H1 (cell line): ENCODE results near the gene SNAP25. TPM values are rescaled to one million over a fixed set of nuclear protein-coding genes. Genes with fewer than 3 reads are reported as not detected.

Source experiments
- CHD1 ChIP-seq: IDR thresholded peaks from 2 replicates; pipeline ENCODE4 v1.6.1; 2012; ENCODE audit warnings: low read depth, low read length, improper control_type of control experiment
- HDAC2 ChIP-seq, 2 experiments: fragments of 300-600 bp in 1 of 2; sonication (generic) in 1 of 2; IDR thresholded peaks; 2 replicates each; pipeline ENCODE4 v1.6.1; 2011 to 2012; ENCODE audit warnings: low read depth in 2 of 2, low read length in 2 of 2, mild to moderate bottlenecking in 2 of 2, moderate library complexity in 2 of 2, borderline replicate concordance in 1 of 2, inconsistent platforms in 1 of 2
- NANOG ChIP-seq: IDR thresholded peaks from 2 replicates; pipeline ENCODE4 v1.6.1; 2011; ENCODE audit warnings: low read length, low read depth, mild to moderate bottlenecking, inconsistent platforms; ENCODE audit not compliant: insufficient read depth, poor library complexity, severe bottlenecking
- PHF8 ChIP-seq: fragments of 200-600 bp; sonication (generic); conservative IDR thresholded peaks from 2 replicates; pipeline ENCODE4 v1.7.1; 2012; ENCODE audit warnings: low read depth, mild to moderate bottlenecking, inconsistent platforms, low read length, moderate library complexity
- RNF2 ChIP-seq: fragments of 200-900, 300-1000 bp; sonication (generic); IDR thresholded peaks from 2 replicates; pipeline ENCODE4 v1.7.1; 2016; ENCODE audit warnings: borderline replicate concordance, low read depth, mild to moderate bottlenecking, antibody characterized with exemption, low read length; ENCODE audit not compliant: poor library complexity, severe bottlenecking; ENCODE audit errors: missing control alignments
- polyA plus RNA-seq, 7 experiments: library from polyadenylated mRNA; depleted of rRNA in 3 of 7; stranded (reverse) in 5 of 7; unstranded in 2 of 7; fragments of >200 nt in 5 of 7; fragments of 200-250 nt in 2 of 7; gene quantifications; 1 replicate in 5 of 7; 2 replicates in 1 of 7; 4 replicates in 1 of 7; pipeline versions ENCODE4 v1.2.1 to v1.2.3, GENCODE V29; 2011 to 2013; ENCODE audit warnings: missing spikeins in 2 of 7, mixed read lengths in 2 of 7
- total RNA-seq: library from RNA; stranded (reverse); fragmentation: NEBNext Ultra II Directional; extraction: Animal tissue kit (Norgen Biotek cat#: 25700); gene quantifications from 2 replicates; pipeline ENCODE4 v1.2.1, GENCODE V29; 2021

SNAP25 gene
- total and polyA plus RNA-seq, 2 of the 8 experiments (the other 6 are each of a cell fraction or from before 2014, with no cell fraction given) = 0.51 to 0.52 TPM

DNA sequence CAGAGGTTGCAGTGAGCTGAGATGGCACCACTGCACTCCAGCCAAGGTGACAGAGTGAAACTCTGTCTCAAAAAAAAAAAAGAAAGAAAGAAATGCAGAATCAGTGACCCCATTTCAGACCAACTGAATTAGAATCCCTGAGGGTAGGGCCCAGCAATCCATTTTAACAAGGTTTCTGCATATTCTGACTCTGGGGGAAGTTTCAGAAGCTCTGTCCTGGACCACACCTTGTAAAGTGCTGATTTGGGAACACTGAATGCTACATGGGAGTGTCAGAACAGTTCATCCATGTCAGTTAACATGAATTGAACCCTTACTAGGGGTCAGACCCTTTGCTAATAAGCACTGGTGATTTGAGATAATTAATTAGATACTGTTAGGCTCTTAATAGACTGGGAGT, 52.0 kb downstream of the SNAP25 start (continued):
- TF ChIP-seq CHD1 (no peak), PHF8 (no peak), NANOG (no peak), RNF2 (no peak), HDAC2 (IDR thresholded peaks at IDR 0.05; ENCODE audit: borderline replicate concordance in 1 of 2, low read depth in 2 of 2, low read length in 2 of 2) (no peak)
